ENCODE measurements around the gene SLC6A18. TPM values are rescaled to one million over a fixed set of nuclear protein-coding genes. Genes with fewer than 3 reads are reported as not detected.

Gene SLC6A18
- total and polyA plus RNA-seq, 5 donors from 2014 or later = not detected

GRCh38 chr5:1180841-1181271, 44.3 kb upstream of the SLC6A18 start:
- no peaks in the 10 kb centered on the region for H3K9me3 Mint-ChIP-seq
- no peaks in the 10 kb centered on the region for H3K36me3 Mint-ChIP-seq
- Histone ChIP-seq H3K4me1 (ENCODE audit: control insufficient read depth, insufficient read depth, low read length, poor library complexity, severe bottlenecking) (no peaks in the 10 kb centered on the region), H3K27ac (ENCODE audit: insufficient read depth, low read length, poor library complexity, severe bottlenecking) (no peak overlapping the region), H3K36me3 (ENCODE audit: control insufficient read depth, insufficient read depth, low read length) (no peaks in the 10 kb centered on the region), H3K9me3 (ENCODE audit: control insufficient read depth in 2 of 2, low read length in 2 of 2) (no peaks in the 10 kb centered on the region), H3K4me3 (ENCODE audit: low read depth, low read length) (no peak overlapping the region), H3K27me3 (ENCODE audit: control insufficient read depth, insufficient read depth, low read length) (no peaks in the 10 kb centered on the region)
- DNase-seq (no peak), ATAC-seq (ENCODE audit: low read depth in 2 of 2) (no peak)
- H3K4me3 Mint-ChIP-seq = no peak overlapping the region
- no peak overlapping the region for H3K27ac Mint-ChIP-seq
- H3K4me1 Mint-ChIP-seq = no peaks in the 10 kb centered on the region
- H3K27me3 Mint-ChIP-seq = no peaks in the 10 kb centered on the region

GRCh38 chr5:1181451-1182359, 43.5 kb upstream of the SLC6A18 start:
- no peaks in the 10 kb centered on the region for H3K4me1 ChIP-seq (ENCODE audit: control insufficient read depth, insufficient read depth, low read length, poor library complexity, severe bottlenecking)
- no peak for ATAC-seq (ENCODE audit: low read depth in 2 of 2)
- no peak for DNase-seq
- H3K36me3 Mint-ChIP-seq = no peaks in the 10 kb centered on the region
- no peak overlapping the region for H3K27ac Mint-ChIP-seq
- no peak overlapping the region for H3K4me3 ChIP-seq (ENCODE audit: low read depth, low read length)
- no peaks in the 10 kb centered on the region for H3K4me1 Mint-ChIP-seq
- no peaks in the 10 kb centered on the region for H3K27me3 ChIP-seq (ENCODE audit: control insufficient read depth, insufficient read depth, low read length)
- H3K4me3 Mint-ChIP-seq = no peak overlapping the region
- no peaks in the 10 kb centered on the region for H3K9me3 Mint-ChIP-seq
- H3K27ac ChIP-seq (ENCODE audit: insufficient read depth, low read length, poor library complexity, severe bottlenecking) = no peak overlapping the region
- H3K36me3 ChIP-seq (ENCODE audit: control insufficient read depth, insufficient read depth, low read length) = no peaks in the 10 kb centered on the region
- no peaks in the 10 kb centered on the region for H3K27me3 Mint-ChIP-seq
- no peaks in the 10 kb centered on the region for H3K9me3 ChIP-seq (ENCODE audit: control insufficient read depth in 2 of 2, low read length in 2 of 2)

DNA sequence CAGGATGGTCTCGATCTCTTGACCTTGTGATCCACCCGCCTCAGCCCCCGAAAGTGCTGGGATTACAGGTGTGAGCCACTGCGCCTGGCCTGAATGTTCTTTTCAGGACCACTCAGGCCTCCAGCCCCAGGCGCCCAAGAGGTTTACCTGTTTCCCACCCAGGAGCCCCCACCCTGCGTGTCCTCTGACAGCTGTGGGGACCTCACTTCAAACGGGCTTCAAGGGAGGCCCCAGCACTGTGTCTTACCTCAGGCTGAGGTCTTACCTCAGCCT, 42.9 kb upstream of the SLC6A18 start:
- ATAC-seq (ENCODE audit: low read depth in 2 of 2) (no peak), DNase-seq (no peak)
- Histone ChIP-seq H3K4me1 (ENCODE audit: control insufficient read depth, insufficient read depth, low read length, poor library complexity, severe bottlenecking) (no peaks in the 10 kb centered on the region), H3K36me3 (ENCODE audit: control insufficient read depth, insufficient read depth, low read length) (no peaks in the 10 kb centered on the region), H3K4me3 (ENCODE audit: low read depth, low read length) (no peak overlapping the region), H3K27ac (ENCODE audit: insufficient read depth, low read length, poor library complexity, severe bottlenecking) (no peak overlapping the region), H3K27me3 (ENCODE audit: control insufficient read depth, insufficient read depth, low read length) (no peaks in the 10 kb centered on the region), H3K9me3 (ENCODE audit: control insufficient read depth in 2 of 2, low read length in 2 of 2) (no peaks in the 10 kb centered on the region)
- no peaks in the 10 kb centered on the region for H3K9me3 Mint-ChIP-seq
- no peak overlapping the region for H3K27ac Mint-ChIP-seq
- H3K36me3 Mint-ChIP-seq = no peaks in the 10 kb centered on the region
- no peaks in the 10 kb centered on the region for H3K4me1 Mint-ChIP-seq
- H3K4me3 Mint-ChIP-seq = no peak overlapping the region
- H3K27me3 Mint-ChIP-seq = no peaks in the 10 kb centered on the region

DNA sequence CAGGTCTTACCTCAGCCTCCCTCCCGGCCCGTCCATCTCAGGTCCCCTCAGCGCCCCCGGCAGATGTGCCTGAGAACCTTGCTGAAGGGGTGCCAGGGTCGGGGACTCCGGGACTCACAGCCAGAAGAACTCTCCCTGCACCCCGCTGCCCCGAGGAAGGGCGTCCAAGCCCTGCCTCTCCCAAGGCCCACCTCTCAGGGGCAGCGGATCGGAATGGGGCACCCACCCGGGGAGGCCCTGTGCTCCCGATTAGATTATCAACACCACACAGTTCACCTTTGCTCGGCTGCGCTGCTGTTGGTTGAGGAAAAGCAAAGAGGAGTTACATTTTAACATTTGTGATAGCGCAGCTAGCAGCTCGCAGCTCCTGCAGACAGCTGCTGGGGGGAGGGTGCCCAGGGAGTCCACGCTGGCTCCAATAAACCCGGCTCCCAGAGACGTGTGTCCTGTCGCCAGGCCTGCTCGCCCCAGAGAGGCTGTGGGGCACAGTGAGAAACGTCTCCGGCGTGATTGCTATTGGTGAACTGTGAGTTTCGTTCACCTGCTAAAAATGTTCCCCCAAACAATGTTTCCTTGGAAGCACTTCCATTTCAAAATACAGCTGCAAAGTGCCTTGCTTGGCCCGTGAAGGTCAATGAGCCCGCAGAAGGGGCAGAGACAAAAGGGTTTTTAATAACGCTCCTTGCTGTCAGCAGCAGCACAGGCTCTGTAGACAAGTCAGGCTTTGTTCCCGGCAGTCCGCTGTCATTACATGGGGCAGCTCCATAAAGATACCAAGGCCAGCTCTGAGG, 42.4 kb upstream of the SLC6A18 start:
- Mint-ChIP-seq H3K4me3 (no peak overlapping the region), H3K4me1 (no peaks in the 10 kb centered on the region), H3K36me3 (no peaks in the 10 kb centered on the region), H3K9me3 (no peaks in the 10 kb centered on the region), H3K27me3 (no peaks in the 10 kb centered on the region), H3K27ac (no peak overlapping the region)
- no peak for DNase-seq
- no peaks in the 10 kb centered on the region for H3K27me3 ChIP-seq (ENCODE audit: control insufficient read depth, insufficient read depth, low read length)
- H3K36me3 ChIP-seq (ENCODE audit: control insufficient read depth, insufficient read depth, low read length) = no peaks in the 10 kb centered on the region
- no peaks in the 10 kb centered on the region for H3K9me3 ChIP-seq (ENCODE audit: control insufficient read depth in 2 of 2, low read length in 2 of 2)
- no peaks in the 10 kb centered on the region for H3K4me1 ChIP-seq (ENCODE audit: control insufficient read depth, insufficient read depth, low read length, poor library complexity, severe bottlenecking)
- H3K27ac ChIP-seq (ENCODE audit: insufficient read depth, low read length, poor library complexity, severe bottlenecking) = no peak overlapping the region
- ATAC-seq (ENCODE audit: low read depth in 2 of 2) = no peak
- no peak overlapping the region for H3K4me3 ChIP-seq (ENCODE audit: low read depth, low read length)

- no peaks in the 10 kb centered on the region for H3K9me3 ChIP-seq (ENCODE audit: control insufficient read depth in 2 of 2, low read length in 2 of 2)
- H3K4me3 Mint-ChIP-seq = no peak overlapping the region
- DNase-seq (no peak), ATAC-seq (ENCODE audit: low read depth in 2 of 2) (no peak)
- no peak overlapping the region for H3K27ac ChIP-seq (ENCODE audit: insufficient read depth, low read length, poor library complexity, severe bottlenecking)
- H3K27me3 ChIP-seq (ENCODE audit: control insufficient read depth, insufficient read depth, low read length) = no peaks in the 10 kb centered on the region
- no peak overlapping the region for H3K27ac Mint-ChIP-seq
- no peaks in the 10 kb centered on the region for H3K36me3 ChIP-seq (ENCODE audit: control insufficient read depth, insufficient read depth, low read length)
- H3K9me3 Mint-ChIP-seq = no peaks in the 10 kb centered on the region
- H3K36me3 Mint-ChIP-seq = no peaks in the 10 kb centered on the region
- H3K27me3 Mint-ChIP-seq = peaks cover 5% of the 10 kb centered on the region
- no peak overlapping the region for H3K4me3 ChIP-seq (ENCODE audit: low read depth, low read length)
- H3K4me1 ChIP-seq (ENCODE audit: control insufficient read depth, insufficient read depth, low read length, poor library complexity, severe bottlenecking) = no peaks in the 10 kb centered on the region
- no peaks in the 10 kb centered on the region for H3K4me1 Mint-ChIP-seq
Observed at GRCh38 chr5:1183424-1184162, 41.6 kb upstream of the SLC6A18 start.

DNA sequence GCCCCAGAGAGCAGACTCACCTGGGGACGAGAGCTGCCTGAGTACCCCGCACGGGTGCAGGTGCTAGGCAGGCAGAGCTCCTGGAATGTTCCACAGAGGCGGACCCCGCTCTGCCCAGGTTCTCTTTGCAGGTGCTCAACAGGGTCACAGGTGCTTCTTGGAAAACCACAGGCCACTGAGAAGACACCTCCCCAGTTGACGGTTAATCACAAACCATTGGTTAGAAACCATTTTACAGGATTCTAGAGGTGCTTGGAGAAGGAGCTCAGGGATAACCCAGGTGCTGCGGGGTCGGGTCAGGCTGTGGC, 41.1 kb upstream of the SLC6A18 start:
- no peaks in the 10 kb centered on the region for H3K4me1 Mint-ChIP-seq
- H3K9me3 Mint-ChIP-seq = no peaks in the 10 kb centered on the region
- no peak overlapping the region for H3K27ac Mint-ChIP-seq
- DNase-seq (no peak), ATAC-seq (ENCODE audit: low read depth in 2 of 2) (no peak)
- H3K27me3 Mint-ChIP-seq = peaks cover 7% of the 10 kb centered on the region
- Histone ChIP-seq H3K27me3 (ENCODE audit: control insufficient read depth, insufficient read depth, low read length) (no peaks in the 10 kb centered on the region), H3K4me1 (ENCODE audit: control insufficient read depth, insufficient read depth, low read length, poor library complexity, severe bottlenecking) (no peaks in the 10 kb centered on the region), H3K36me3 (ENCODE audit: control insufficient read depth, insufficient read depth, low read length) (no peaks in the 10 kb centered on the region), H3K4me3 (ENCODE audit: low read depth, low read length) (no peak overlapping the region), H3K9me3 (ENCODE audit: control insufficient read depth in 2 of 2, low read length in 2 of 2) (no peaks in the 10 kb centered on the region), H3K27ac (ENCODE audit: insufficient read depth, low read length, poor library complexity, severe bottlenecking) (no peak overlapping the region)
- H3K4me3 Mint-ChIP-seq = no peak overlapping the region
- H3K36me3 Mint-ChIP-seq = no peaks in the 10 kb centered on the region

GRCh38 chr5:1184481-1184880, 40.7 kb upstream of the SLC6A18 start:
- no peaks in the 10 kb centered on the region for H3K36me3 Mint-ChIP-seq
- no peaks in the 10 kb centered on the region for H3K4me1 ChIP-seq (ENCODE audit: control insufficient read depth, insufficient read depth, low read length, poor library complexity, severe bottlenecking)
- DNase-seq = no peak
- no peaks in the 10 kb centered on the region for H3K36me3 ChIP-seq (ENCODE audit: control insufficient read depth, insufficient read depth, low read length)
- no peak overlapping the region for H3K4me3 ChIP-seq (ENCODE audit: low read depth, low read length)
- no peak overlapping the region for H3K4me3 Mint-ChIP-seq
- no peaks in the 10 kb centered on the region for H3K27me3 ChIP-seq (ENCODE audit: control insufficient read depth, insufficient read depth, low read length)
- H3K9me3 Mint-ChIP-seq = no peaks in the 10 kb centered on the region
- no peaks in the 10 kb centered on the region for H3K4me1 Mint-ChIP-seq
- no peak for ATAC-seq (ENCODE audit: low read depth in 2 of 2)
- H3K27ac ChIP-seq (ENCODE audit: insufficient read depth, low read length, poor library complexity, severe bottlenecking) = no peak overlapping the region
- H3K9me3 ChIP-seq (ENCODE audit: control insufficient read depth in 2 of 2, low read length in 2 of 2) = no peaks in the 10 kb centered on the region
- H3K27me3 Mint-ChIP-seq = peaks cover 7% of the 10 kb centered on the region
- no peak overlapping the region for H3K27ac Mint-ChIP-seq
